Posterior vena cava (tissue), 2 donors: ENCODE results near the gene ATP9B. TPM values are rescaled to one million over a fixed set of nuclear protein-coding genes. Genes with fewer than 3 reads are reported as not detected.
"Not testable (repeated sequence)": the region's sequence is repeated elsewhere in the genome, so short reads cannot be mapped to it uniquely, and the experiment has no call there.

ENCODE experiments used
- DNase-seq: peaks from one replicate; pipeline ENCODE4 v3.0.0-alpha.2; 2020; ENCODE audit warnings: low spot score
- intact Hi-C, 2 donors: fragments of 100-400 bp; cut with DNase I; formaldehyde crosslinking; loops; one replicate each; pipeline versions ENCODE4 v1.14.1 to v1.14.2; 2022 to 2023
- total RNA-seq, 2 donors: library from RNA; stranded (reverse); fragmentation: NEBNext Ultra II Directional; extraction: Animal tissue kit (Norgen Biotek cat#: 25700); gene quantifications; one replicate each; pipeline ENCODE4 v1.2.1, GENCODE V29; 2021
- donor health status: DM: yes; HTN: yes; CAD: no.
- donor health status: DM: yes; HTN: yes; CAD: no.

The ATP9B gene
- total RNA-seq, 2 donors from 2014 or later, result 28.3 to 32.9 TPM

DNA sequence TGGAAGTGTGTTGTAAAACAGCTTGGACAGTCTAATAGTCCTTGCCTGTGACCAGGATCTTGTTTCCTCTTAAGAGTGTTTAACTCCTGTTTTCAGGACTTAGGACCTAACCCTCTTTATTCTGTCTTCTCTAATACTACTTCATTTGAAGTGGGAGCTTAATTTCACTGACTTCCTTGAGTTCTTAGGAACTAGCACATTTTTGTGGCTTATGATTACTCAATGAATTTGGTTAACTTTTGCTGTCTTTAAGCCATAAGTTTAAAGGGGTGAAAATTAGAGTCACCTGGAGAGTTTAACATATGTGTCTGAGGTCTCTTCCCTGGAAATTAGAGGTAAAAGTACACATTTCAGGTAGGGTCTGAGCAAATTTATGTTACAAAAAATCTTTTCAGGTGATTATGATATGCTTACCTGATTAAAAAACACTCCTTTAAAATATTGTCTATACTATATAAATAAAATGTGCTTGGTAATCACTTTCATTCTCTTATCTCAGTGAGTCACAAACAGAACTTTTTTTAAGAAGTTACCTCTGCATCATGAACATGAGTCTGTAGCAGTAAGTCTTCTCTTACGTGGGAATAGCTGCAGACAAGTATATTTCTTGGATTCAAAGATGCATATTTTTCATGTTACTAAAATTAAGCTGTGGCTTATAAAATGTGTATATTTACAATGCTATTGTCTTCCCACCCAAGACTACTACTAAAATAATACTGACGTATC, 52.7 kb downstream of the ATP9B start:
- intact Hi-C loops, result no loop called here
- DNase-seq, result no peak

GRCh38 chr18:79123948-79124347, 54.8 kb downstream of the ATP9B start:
- no peak for DNase-seq
- intact Hi-C loops, result no loop called here

GRCh38 chr18:79129120-79129519, 59.9 kb downstream of the ATP9B start:
- intact Hi-C loops, result no loop called here
- DNase-seq, result no peak

DNA sequence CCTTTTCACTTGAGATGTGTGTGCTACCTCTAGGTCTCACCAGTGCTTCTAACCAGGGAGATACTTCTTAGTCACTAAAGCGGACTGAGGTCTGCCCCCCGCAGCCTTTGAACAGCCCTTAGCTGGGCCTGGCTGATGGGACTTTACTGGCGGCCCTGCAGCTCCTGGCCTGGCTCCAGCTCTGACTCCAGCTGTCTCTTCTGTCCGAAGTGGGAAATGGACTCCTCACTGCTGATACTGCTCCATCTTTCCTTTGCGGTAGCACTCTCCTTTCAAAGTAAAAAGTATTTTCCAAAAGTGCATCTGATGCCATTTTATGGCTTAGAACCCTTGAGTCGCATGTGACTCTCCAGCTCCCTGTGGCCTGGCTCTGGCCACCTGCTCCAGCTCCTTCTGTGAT, 64.5 kb downstream of the ATP9B start:
- no peak for DNase-seq
- intact Hi-C loops, result no loop called here

- intact Hi-C loops, result no loop called here
- DNase-seq, result no peak
These were observed 66.7 kb downstream of the ATP9B start for GRCh38 chr18:79135924-79136323.

- intact Hi-C loops, result no loop called here
- no peak for DNase-seq
These were observed 67.5 kb downstream of the ATP9B start for GRCh38 chr18:79136742-79137141.

GRCh38 chr18:79139206-79139605, 70.0 kb downstream of the ATP9B start:
- DNase-seq, result no peak
- intact Hi-C loops, result no loop called here

DNA sequence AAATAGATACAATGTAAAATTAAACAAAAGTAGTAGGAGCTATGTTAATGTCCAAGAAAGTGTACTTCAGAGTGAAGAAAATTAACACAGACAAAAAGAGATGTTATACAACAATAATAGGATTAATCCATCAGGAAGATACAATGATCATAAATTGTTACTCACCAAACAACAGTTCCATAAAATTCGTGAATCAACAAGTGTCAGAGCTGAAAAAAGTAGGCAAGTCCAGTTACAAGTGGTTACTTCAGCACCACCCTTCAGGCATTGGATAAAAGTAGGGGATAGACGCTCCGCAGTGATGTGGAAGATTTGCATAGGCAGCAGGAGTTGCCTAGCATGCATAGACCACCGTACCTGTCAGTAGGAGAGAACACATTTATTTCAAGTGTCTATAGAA, 77.8 kb downstream of the ATP9B start:
- DNase-seq, result no peak

DNA sequence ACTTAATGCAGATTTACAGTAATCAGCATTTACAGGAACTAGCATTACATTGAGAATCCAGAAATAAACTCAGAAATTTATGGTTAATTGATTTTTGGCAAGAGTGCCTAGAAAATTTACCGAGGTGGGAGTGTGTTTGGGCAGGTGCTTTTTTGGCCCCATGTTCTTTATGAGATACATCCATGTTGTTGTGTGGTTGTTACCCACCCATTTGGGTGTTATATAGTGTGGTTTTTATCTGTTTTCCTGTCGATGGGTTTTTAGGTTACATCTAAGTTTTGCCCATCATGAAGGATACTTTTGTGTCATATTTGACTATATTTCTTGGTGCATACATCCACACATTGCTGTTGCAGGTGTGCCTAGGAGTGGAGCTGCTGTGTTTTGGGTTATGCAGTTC, 82.0 kb downstream of the ATP9B start:
- DNase-seq, result no peak
- intact Hi-C loops, result no loop called here

More for the DNA sequence above, 77.8 kb downstream of the ATP9B start:
- intact Hi-C loops, result no loop called here

GRCh38 chr18:79156327-79156726, 87.1 kb downstream of the ATP9B start:
- no peak for DNase-seq
- intact Hi-C loops, result no loop called here

GRCh38 chr18:79164706-79165105, 95.5 kb downstream of the ATP9B start:
- intact Hi-C loops, result no loop called here
- DNase-seq, result no peak

- no peak for DNase-seq
- intact Hi-C loops, result no loop called here
These were observed 97.5 kb downstream of the ATP9B start for GRCh38 chr18:79166702-79167101.

DNA sequence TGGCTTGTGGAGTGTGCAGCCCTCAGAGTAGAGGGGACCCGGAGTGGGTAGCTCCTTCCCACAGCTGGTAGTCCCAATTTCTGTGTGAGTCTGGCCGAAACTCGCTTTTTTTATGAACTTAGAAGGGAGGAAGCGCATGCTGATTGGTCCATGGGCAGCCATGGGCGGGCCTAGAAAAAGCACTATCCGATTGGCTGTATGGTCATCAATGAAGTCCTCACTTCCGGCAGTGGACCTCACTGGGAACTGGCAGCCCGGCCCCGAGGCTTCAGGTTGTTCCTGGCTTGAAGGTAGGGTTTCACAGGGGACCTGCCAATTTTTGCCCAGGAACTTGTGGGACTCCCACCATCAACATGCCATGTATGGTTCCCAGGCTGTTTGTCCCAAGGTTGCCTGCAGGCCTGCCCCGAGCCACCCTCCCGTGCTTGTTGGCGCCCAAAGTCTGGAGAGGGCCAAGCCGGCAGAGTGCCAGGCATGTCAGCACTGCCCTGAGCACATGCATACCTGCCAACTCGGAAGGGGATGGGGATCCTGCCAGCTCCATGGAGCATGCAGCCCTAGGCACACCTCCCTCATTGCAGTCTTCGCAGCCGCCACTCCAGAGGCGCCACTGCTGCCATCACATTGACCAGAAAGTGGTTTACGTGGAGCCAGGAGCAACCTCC, 98.5 kb downstream of the ATP9B start:
- no peak for DNase-seq
- intact Hi-C loops, result no loop called here

DNA sequence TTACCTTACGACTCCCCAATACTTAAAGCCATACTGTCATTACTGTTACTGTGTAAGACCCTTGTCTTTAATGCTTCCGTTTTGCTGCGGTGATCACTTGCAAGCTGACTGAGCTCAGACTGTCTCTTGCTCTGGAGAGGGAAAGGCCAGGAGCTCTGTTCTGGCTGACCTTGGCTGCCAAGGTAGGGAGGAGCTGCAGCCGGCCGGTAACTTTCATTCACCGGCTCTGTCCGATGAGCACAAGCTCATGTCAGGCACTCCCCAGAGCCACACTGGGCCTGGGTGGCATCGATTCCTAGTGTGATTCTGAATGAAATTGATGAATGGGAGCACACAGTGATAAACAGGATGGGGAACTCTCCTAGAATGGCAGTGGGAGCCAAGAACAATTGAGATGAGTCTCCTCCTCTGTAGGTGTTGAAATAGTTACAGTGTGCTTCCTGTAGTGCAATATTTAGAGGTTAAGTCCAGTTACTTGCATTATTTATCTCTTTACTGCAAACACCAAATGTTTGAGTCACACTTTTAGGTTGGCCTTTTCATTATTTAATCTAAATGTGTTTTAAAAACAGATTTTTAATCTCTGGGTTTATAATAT, 100.9 kb downstream of the ATP9B start:
- intact Hi-C loops, result no loop called here
- DNase-seq, result no peak

DNA sequence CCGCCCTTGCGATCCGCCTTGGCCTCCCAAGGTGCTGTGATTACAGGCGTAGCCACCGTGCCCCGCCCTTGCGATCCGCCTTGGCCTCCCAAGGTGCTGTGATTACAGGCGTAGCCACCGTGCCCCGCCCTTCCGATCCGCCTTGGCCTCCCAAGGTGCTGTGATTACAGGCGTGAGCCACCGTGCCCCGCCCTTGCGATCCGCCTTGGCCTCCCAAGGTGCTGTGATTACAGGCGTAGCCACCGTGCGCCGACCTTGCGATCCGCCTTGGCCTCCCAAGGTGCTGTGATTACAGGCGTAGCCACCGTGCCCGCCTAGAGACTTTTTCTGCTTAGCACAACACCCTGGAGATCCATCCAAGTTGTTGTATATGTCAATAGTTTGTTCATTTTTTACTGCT, 103.1 kb downstream of the ATP9B start:
- DNase-seq, intact Hi-C loops: not testable (repeated sequence)

- intact Hi-C loops, result no loop called here
- DNase-seq, result no peak
These were observed 104.5 kb downstream of the ATP9B start for GRCh38 chr18:79173742-79174141.

DNA sequence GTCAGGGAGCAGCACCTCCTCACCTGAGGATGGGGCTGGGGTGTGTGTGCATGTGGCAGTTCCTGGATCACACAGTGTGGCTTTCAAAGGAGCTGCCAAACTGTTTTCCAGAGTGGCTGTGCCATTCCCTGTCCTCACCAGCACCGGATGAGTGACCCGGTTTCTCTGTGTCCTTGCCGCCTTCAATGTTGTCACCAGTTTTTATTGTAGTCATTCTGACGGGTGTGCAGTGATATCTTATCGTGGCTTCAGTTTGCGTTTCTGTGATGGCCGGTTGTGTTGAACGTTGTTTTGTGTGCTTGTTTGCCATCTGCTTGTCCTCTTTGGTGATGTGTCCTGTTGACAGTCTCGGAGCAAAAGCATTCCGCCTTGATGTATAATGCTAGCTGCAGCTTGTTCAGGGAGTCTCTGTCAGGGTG, 108.9 kb downstream of the ATP9B start:
- intact Hi-C loops, result no loop called here
- DNase-seq, result no peak

DNA sequence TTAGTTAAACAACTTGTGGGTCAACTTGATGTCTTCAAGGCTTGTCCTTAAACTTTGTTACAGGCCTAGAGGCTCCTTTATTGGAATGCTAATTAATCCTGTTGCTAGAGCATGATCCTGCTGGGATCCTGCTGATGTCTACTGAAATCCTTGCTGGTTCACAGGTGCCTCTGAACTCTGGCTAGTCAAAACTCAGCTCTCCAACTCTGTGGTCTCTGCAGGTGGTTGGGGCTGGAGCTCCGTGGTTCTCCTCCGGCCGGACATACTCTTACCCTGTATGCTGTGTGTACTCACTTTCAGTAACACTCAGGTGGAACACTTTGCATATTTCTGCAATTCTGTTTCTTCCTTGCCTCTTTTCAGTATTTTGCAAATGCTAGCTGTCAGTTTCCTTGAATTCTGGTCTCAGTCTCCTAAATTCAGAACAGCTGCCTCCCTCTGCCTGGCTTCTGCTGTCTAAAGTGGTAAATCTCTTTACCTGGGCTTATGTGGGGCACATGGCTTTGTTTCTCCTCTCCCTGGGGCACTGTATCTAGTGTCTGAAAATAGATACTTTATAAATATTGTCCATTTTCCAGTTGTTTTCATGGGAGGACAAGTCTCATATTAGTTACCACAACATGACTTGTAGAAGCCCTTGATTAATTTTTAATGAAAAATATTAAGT, 113.0 kb downstream of the ATP9B start:
- intact Hi-C loops, result no loop called here

GRCh38 chr18:79185648-79186047, 116.5 kb downstream of the ATP9B start:
- intact Hi-C loops, result no loop called here
- no peak for DNase-seq

More for the DNA sequence above, 113.0 kb downstream of the ATP9B start:
- no peak for DNase-seq

DNA sequence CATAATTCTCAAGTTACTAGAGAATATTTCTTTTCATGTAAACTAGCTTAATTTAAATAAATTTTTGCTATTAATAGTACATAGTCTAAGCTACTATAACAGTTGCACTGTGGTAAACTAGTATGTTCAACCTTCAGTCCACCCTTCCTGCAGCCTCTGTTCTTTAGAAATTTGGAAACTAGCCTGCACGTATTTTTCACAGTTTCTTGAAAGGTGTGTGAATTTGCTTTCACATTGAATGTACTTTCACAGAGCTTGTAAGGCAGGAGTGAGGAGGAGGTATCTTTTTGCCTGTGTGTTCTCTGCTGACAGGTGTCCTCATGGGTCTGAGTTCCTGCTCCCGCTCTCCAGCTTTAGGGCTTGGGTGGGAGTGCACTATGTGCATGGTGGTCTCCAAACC, 117.5 kb downstream of the ATP9B start:
- intact Hi-C loops, result no loop called here
- DNase-seq, result no peak
